Activated CD4-positive, alpha-beta memory T cell treated with anti-CD3 and anti-CD28 coated beads, Interleukin-2, amount 10 ng/mL, durations not matched to agents 7 days and 5 days (primary cell): Measurements from ENCODE around the gene FERMT2. TPM values are rescaled to one million over a fixed set of nuclear protein-coding genes. Genes with fewer than 3 reads are reported as not detected.
A peak's percentile ranks its signal among the peaks of the same experiment; 100 is the strongest.
"Not testable (repeated sequence)": the region's sequence is repeated elsewhere in the genome, so short reads cannot be mapped to it uniquely, and the experiment has no call there.

ENCODE experiments used
- CTCF ChIA-PET: fragments of 350-600 bp; sonication (Branson Sonifier 250); formaldehyde crosslinking; loops from one replicate; lab custom pipeline; 2021; ENCODE audit warnings: antibody characterized with exemption, inconsistent platforms; lab: Charles Lee
- POLR2A ChIA-PET: fragments of 350-600 bp; sonication (Branson Sonifier 250); formaldehyde crosslinking; loops from one replicate; lab custom pipeline; 2021; ENCODE audit warnings: antibody characterized with exemption; lab: Charles Lee
- DNase-seq: peaks from one replicate; pipeline ENCODE4 v3.0.0-alpha.2; 2020
- H3K27ac Mint-ChIP-seq: one replicate; pipeline ENCODE4 v1.8.0; 2021; ENCODE audit warnings: mild to moderate bottlenecking, mixed read lengths
- H3K27me3 Mint-ChIP-seq: one replicate; pipeline ENCODE4 v1.8.0; 2021; ENCODE audit warnings: mixed read lengths
- H3K36me3 Mint-ChIP-seq: one replicate; pipeline ENCODE4 v1.8.0; 2021; ENCODE audit warnings: low read depth, mixed read lengths
- H3K4me1 Mint-ChIP-seq: one replicate; pipeline ENCODE4 v1.8.0; 2021; ENCODE audit warnings: mixed read lengths
- H3K4me3 Mint-ChIP-seq: one replicate; pipeline ENCODE4 v1.8.0; 2021; ENCODE audit warnings: mild to moderate bottlenecking, mixed read lengths
- H3K9me3 Mint-ChIP-seq: one replicate; pipeline ENCODE4 v1.8.0; 2021; ENCODE audit warnings: mixed read lengths
- total RNA-seq, 2 experiments: library from RNA; stranded (reverse); gene quantifications; one replicate each; pipeline ENCODE4 v1.2.3, GENCODE V29; 2021

FERMT2 gene
- total RNA-seq, 2 experiments from 2014 or later: 1.8 to 2.8 TPM

DNA sequence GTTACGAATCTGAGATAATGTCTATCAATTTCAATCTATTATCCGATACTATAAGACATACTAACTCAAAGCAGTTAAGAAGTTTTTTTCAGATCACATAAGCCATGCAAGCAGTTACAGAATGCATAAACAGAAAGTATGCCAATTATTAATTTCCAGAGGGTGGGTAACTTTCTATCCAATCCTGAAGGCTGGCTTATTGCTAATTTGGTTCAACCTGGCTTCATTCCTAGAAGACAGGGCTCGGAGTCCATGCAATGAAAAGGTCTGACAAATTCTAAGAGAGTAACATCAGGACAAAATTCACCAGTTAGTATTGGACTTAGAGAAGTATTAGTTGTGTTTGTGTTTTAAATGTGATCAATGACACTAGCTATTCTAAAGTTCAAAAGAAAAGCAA, 15.0 kb downstream of the FERMT2 start:
- ChIA-PET CTCF (no interaction called here), POLR2A (interaction anchor here (1.0 kb wide), 1 partner anchor 10 kb away, joined by 3 read pairs; no protein-coding TSS in a partner anchor)
- H3K36me3 Mint-ChIP-seq: no peaks in the 10 kb centered on the region

DNA sequence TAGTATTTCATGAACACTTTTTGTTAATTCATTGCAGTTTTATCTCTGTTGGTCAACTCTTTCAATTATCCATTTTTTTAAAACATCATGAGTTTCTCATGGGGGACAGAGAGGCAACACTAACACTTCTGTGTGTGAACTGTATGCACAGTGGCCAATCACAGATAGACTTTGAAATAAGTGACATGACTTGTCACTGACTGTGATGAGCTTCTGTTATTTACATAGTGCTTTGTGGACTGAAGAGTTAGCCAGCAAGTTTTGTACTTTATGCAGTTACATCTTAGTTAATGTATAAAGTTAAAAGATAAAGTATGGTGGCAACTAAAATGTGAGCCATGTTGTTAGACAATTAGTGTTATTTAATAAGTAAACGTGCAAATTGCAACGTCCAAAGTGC, 16.1 kb downstream of the FERMT2 start:
- H3K4me3 Mint-ChIP-seq: no peak overlapping the region
- POLR2A ChIA-PET: no interaction called here
- CTCF ChIA-PET: no interaction called here
- H3K27ac Mint-ChIP-seq: no peak overlapping the region
- no peaks in the 10 kb centered on the region for H3K4me1 Mint-ChIP-seq
- H3K27me3 Mint-ChIP-seq: peaks cover 9% of the 10 kb centered on the region
- DNase-seq: no peak
- H3K9me3 Mint-ChIP-seq: no peaks in the 10 kb centered on the region
- H3K36me3 Mint-ChIP-seq: no peaks in the 10 kb centered on the region

More for the DNA sequence above, 15.0 kb downstream of the FERMT2 start:
- Mint-ChIP-seq H3K4me3 (no peak overlapping the region), H3K27ac (no peak overlapping the region), H3K27me3 (peaks cover 9% of the 10 kb centered on the region), H3K4me1 (no peaks in the 10 kb centered on the region), H3K9me3 (no peaks in the 10 kb centered on the region)
- DNase-seq: no peak

DNA sequence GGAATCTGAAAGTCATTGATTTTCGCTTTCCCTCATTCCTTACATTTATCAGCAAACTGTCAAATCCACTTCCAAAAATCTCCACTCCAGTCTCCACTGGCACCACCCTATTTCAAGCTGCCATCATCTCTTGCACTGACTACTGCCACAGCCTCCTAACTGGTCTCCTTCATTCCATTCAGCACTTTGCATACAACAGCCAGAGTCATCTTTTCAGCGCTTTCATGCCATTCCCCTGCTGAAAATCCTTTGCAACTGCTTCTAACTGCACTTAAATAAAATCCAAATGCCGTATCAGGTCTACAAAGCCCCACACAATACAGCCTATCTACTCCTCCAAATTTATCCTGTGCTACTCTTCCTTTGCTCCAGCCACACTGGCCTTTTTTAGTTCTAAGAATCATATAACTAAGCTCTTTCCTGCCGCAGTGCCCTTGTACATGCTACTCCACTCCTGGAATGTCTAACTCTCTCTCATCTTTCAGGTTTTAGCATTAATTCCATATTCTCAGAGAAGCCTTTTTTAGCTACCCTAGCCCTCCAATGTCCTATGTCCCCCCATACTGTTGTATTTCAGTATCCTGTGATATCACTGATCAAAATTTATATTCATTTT, 21.6 kb downstream of the FERMT2 start:
- DNase-seq: no peak
- Mint-ChIP-seq H3K27ac (no peak overlapping the region), H3K27me3 (peaks cover 7% of the 10 kb centered on the region), H3K4me1 (peaks cover 1% of the 10 kb centered on the region), H3K36me3 (no peaks in the 10 kb centered on the region), H3K9me3 (no peaks in the 10 kb centered on the region), H3K4me3 (no peak overlapping the region)
- POLR2A ChIA-PET: no interaction called here
- CTCF ChIA-PET: no interaction called here

GRCh38 chr14:52926953-52927352, 23.9 kb downstream of the FERMT2 start:
- H3K9me3 Mint-ChIP-seq: no peaks in the 10 kb centered on the region
- ChIA-PET CTCF (no interaction called here), POLR2A (no interaction called here)
- no peak for DNase-seq
- H3K27ac Mint-ChIP-seq: no peak overlapping the region
- no peak overlapping the region for H3K4me3 Mint-ChIP-seq
- H3K36me3 Mint-ChIP-seq: no peaks in the 10 kb centered on the region
- peaks cover 5% of the 10 kb centered on the region for H3K27me3 Mint-ChIP-seq
- peaks cover 4% of the 10 kb centered on the region for H3K4me1 Mint-ChIP-seq

- Mint-ChIP-seq H3K4me1 (peaks cover 14% of the 10 kb centered on the region), H3K27ac (no peak overlapping the region), H3K27me3 (no peaks in the 10 kb centered on the region), H3K36me3 (peaks cover 4% of the 10 kb centered on the region), H3K9me3 (no peaks in the 10 kb centered on the region), H3K4me3 (no peak overlapping the region)
- ChIA-PET POLR2A (interaction anchor here (0.9 kb wide), 1 partner anchor 21 kb away, joined by 3 read pairs; no protein-coding TSS in a partner anchor), CTCF (interaction anchor here (0.9 kb wide), 1 partner anchor 37 kb away, joined by 3 read pairs; no protein-coding TSS in a partner anchor)
- DNase-seq: peak; percentile 39
Measured at GRCh38 chr14:52923902-52924575, 26.8 kb downstream of the FERMT2 start.

DNA sequence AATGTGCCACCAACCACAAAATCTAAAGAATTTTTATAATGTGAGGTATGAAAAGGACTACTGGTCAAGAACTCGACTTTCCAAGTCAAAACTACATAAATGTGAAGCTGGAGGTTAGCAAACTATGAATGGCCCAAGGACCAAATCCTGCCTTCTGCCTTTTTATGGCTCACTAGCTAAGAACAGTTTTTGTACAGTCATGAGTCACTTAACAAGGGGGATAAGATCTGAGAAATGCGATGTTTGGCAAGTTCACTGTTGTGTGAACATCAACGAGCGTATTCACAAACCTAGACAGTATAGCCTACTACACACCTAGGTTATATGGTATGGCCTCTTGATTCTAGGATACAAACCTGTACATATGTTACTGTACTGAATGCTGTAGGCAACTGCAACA, 28.2 kb downstream of the FERMT2 start:
- Mint-ChIP-seq H3K9me3 (no peaks in the 10 kb centered on the region), H3K36me3 (peaks cover 4% of the 10 kb centered on the region), H3K4me1 (peaks cover 28% of the 10 kb centered on the region), H3K27ac (no peak overlapping the region), H3K4me3 (no peak overlapping the region), H3K27me3 (no peaks in the 10 kb centered on the region)
- CTCF ChIA-PET: interaction anchor here (0.7 to 2.0 kb wide), 2 partner anchors 38 to 132 kb away, joined by 3 to 6 read pairs; no protein-coding TSS in a partner anchor
- POLR2A ChIA-PET: interaction anchor here (1.5 kb wide), 1 partner anchor 230 kb away, joined by 7 read pairs; the partner anchor contains the start of gene DDHD1
- no peak for DNase-seq

GRCh38 chr14:52922059-52922458, 28.8 kb downstream of the FERMT2 start:
- Mint-ChIP-seq H3K27me3 (no peaks in the 10 kb centered on the region), H3K4me3 (no peak overlapping the region), H3K9me3 (no peaks in the 10 kb centered on the region), H3K4me1 (peaks cover 32% of the 10 kb centered on the region), H3K36me3 (peaks cover 4% of the 10 kb centered on the region), H3K27ac (no peak overlapping the region)
- ChIA-PET CTCF (interaction anchor here (0.7 to 2.0 kb wide), 2 partner anchors 38 to 132 kb away, joined by 3 to 6 read pairs; no protein-coding TSS in a partner anchor), POLR2A (interaction anchor here (1.5 kb wide), 1 partner anchor 231 kb away, joined by 7 read pairs; the partner anchor contains the start of gene DDHD1)
- no peak for DNase-seq

- CTCF ChIA-PET: interaction anchor here (0.9 kb wide), 1 partner anchor 28 kb away, joined by 3 read pairs; no protein-coding TSS in a partner anchor
- H3K36me3 Mint-ChIP-seq, DNase-seq, H3K4me3 Mint-ChIP-seq, H3K9me3 Mint-ChIP-seq, H3K27ac Mint-ChIP-seq, POLR2A ChIA-PET, H3K27me3 Mint-ChIP-seq: not testable (repeated sequence)
- peaks cover 36% of the 10 kb centered on the region for H3K4me1 Mint-ChIP-seq
Measured at GRCh38 chr14:52920411-52920810, 30.4 kb downstream of the FERMT2 start.

DNA sequence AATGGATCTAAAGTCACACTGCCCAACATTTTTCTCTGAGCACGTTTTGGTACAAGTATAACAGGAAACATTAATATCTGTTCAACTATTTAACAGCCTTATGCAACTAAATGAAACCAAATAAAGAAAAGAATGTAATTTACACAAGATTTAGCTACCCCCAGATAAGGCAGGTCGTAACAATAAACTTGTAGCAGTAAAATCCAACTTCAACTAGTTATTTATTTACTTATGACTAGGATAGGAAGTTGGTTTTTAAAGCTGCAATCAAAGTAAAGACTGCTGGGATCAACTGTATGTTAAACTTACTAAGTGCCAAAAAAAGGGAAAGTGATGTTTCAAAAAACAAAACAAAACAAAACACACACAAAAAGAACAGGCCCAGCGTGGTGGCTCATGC, 30.9 kb downstream of the FERMT2 start:
- no peaks in the 10 kb centered on the region for H3K27me3 Mint-ChIP-seq
- H3K27ac Mint-ChIP-seq: no peak overlapping the region
- ChIA-PET CTCF (interaction anchor here (0.8 to 0.9 kb wide), 2 partner anchors 29 to 376 kb away, joined by 3 read pairs; no protein-coding TSS in a partner anchor), POLR2A (interaction anchor here (1.0 kb wide), 1 partner anchor 189 kb away, joined by 3 read pairs; no protein-coding TSS in a partner anchor)
- DNase-seq: no peak
- no peaks in the 10 kb centered on the region for H3K9me3 Mint-ChIP-seq
- H3K36me3 Mint-ChIP-seq: peaks cover 4% of the 10 kb centered on the region
- peaks cover 36% of the 10 kb centered on the region for H3K4me1 Mint-ChIP-seq
- H3K4me3 Mint-ChIP-seq: no peak overlapping the region

DNA sequence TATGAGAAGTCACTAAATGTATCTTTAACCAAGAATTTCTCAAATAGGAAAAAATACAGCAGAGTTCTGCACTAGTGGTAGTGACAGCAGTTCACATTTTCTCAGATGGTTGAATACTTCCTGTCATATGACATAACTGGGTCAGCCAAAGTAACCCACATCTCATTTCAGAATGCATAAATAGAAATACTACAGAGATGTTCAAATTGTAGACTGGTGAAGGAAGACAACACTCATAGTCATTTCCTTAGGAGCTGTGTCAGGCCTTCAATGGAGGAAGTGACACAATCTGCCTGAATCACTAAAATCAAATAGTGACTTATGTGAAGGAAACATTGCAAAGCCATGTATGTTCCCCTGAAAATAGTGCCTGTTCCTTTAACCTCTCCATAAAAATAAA, 32.4 kb downstream of the FERMT2 start:
- H3K27me3 Mint-ChIP-seq: no peaks in the 10 kb centered on the region
- H3K27ac Mint-ChIP-seq: peak overlapping the region; percentile 80
- H3K4me1 Mint-ChIP-seq: peaks cover 32% of the 10 kb centered on the region
- POLR2A ChIA-PET: interaction anchor here (1.0 kb wide), 1 partner anchor 30 kb away, joined by 3 read pairs; no protein-coding TSS in a partner anchor
- DNase-seq: peak; percentile 33
- H3K4me3 Mint-ChIP-seq: no peak overlapping the region
- CTCF ChIA-PET: interaction anchor here (0.5 to 2.3 kb wide), 4 partner anchors 41 to 234 kb away, joined by 3 to 7 read pairs (median 4); no protein-coding TSS in a partner anchor
- no peaks in the 10 kb centered on the region for H3K9me3 Mint-ChIP-seq
- H3K36me3 Mint-ChIP-seq: peaks cover 4% of the 10 kb centered on the region

- peak overlapping the region; percentile 74 for H3K27ac Mint-ChIP-seq
- peaks cover 4% of the 10 kb centered on the region for H3K36me3 Mint-ChIP-seq
- DNase-seq: no peak
- ChIA-PET CTCF (interaction anchor here (2.3 kb wide), 1 partner anchor 43 kb away, joined by 7 read pairs; no protein-coding TSS in a partner anchor), POLR2A (no interaction called here)
- no peak overlapping the region for H3K4me3 Mint-ChIP-seq
- H3K27me3 Mint-ChIP-seq: no peaks in the 10 kb centered on the region
- H3K4me1 Mint-ChIP-seq: peaks cover 32% of the 10 kb centered on the region
- H3K9me3 Mint-ChIP-seq: no peaks in the 10 kb centered on the region
Measured at GRCh38 chr14:52917735-52918134, 33.1 kb downstream of the FERMT2 start.

- H3K27ac Mint-ChIP-seq: no peak overlapping the region
- H3K4me1 Mint-ChIP-seq: peaks cover 24% of the 10 kb centered on the region
- H3K27me3 Mint-ChIP-seq: no peaks in the 10 kb centered on the region
- no peak overlapping the region for H3K4me3 Mint-ChIP-seq
- no peaks in the 10 kb centered on the region for H3K36me3 Mint-ChIP-seq
- ChIA-PET POLR2A (no interaction called here), CTCF (no interaction called here)
- H3K9me3 Mint-ChIP-seq: no peaks in the 10 kb centered on the region
- no peak for DNase-seq
Measured at GRCh38 chr14:52914295-52914694, 36.6 kb downstream of the FERMT2 start.

DNA sequence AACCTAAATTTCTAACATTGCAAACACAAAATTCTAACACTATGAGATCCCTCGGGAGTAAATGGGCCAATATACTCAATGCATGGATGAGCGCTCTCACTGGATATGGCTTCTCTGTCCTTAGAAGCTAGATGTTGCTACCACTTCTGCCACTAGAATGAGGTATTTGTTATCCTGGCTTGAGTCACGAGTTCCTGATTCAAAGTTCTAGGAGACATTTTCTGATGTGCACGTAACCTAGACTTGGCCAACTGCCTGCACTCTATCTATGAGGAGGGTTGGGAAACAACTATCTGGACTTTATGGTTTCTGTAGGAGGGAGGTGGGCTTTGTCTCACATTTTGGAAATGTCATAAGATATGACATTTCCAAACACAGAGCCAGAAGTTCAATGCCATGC, 37.6 kb downstream of the FERMT2 start:
- Mint-ChIP-seq H3K27ac (no peak overlapping the region), H3K27me3 (no peaks in the 10 kb centered on the region), H3K4me3 (no peak overlapping the region), H3K9me3 (no peaks in the 10 kb centered on the region), H3K36me3 (no peaks in the 10 kb centered on the region), H3K4me1 (peaks cover 14% of the 10 kb centered on the region)
- no peak for DNase-seq
- CTCF ChIA-PET: no interaction called here
- POLR2A ChIA-PET: no interaction called here
